ENCODE measurements around the gene ADGRL3. TPM values are rescaled to one million over a fixed set of nuclear protein-coding genes. Genes with fewer than 3 reads are reported as not detected.

ADGRL3 gene
- total and polyA plus RNA-seq, 12 donors = 2.4 to 182 (median 22.1) TPM

- H3K36me3 ChIP-seq (replicated peaks in 1 of 2) = no peaks in the 10 kb centered on the region
- H3K4me3 ChIP-seq = no peak overlapping the region
- no peak overlapping the region for H3K27ac ChIP-seq
- no peaks in the 10 kb centered on the region for H3K27me3 ChIP-seq
- no peak for TF ChIP-seq POLR2A (IDR thresholded peaks at IDR 0.05)
- no peak for TF ChIP-seq CTCF (IDR thresholded peaks at IDR 0.05)
- intact Hi-C loops (cut with DNase I) = no loop called here
- no peaks in the 10 kb centered on the region for H3K4me1 ChIP-seq (replicated peaks in 1 of 2)
- no peaks in the 10 kb centered on the region for H3K9me3 ChIP-seq (replicated peaks in 1 of 3)
- WGBS, 4 donors = 93 to 97% (median 94%) methylated on average over 3 to 8 of the region's 8 CpGs
- DNase-seq = no peak
These were observed 463.2 kb downstream of the ADGRL3 start for GRCh38 chr4:61663310-61663709.

GRCh38 chr4:61665649-61666048 is 465.5 kb downstream of the ADGRL3 start:
- Histone ChIP-seq H3K27ac (no peak overlapping the region), H3K36me3 (replicated peaks in 1 of 2) (no peaks in the 10 kb centered on the region), H3K4me1 (replicated peaks in 1 of 2) (no peaks in the 10 kb centered on the region), H3K9me3 (replicated peaks in 1 of 3) (no peaks in the 10 kb centered on the region), H3K4me3 (no peak overlapping the region), H3K27me3 (no peaks in the 10 kb centered on the region)
- intact Hi-C loops (cut with DNase I) = no loop called here
- TF ChIP-seq POLR2A (IDR thresholded peaks at IDR 0.05) = no peak
- TF ChIP-seq CTCF (IDR thresholded peaks at IDR 0.05) = no peak
- no peak for DNase-seq

GRCh38 chr4:61666244-61666643 is 466.1 kb downstream of the ADGRL3 start:
- H3K27me3 ChIP-seq = no peaks in the 10 kb centered on the region
- H3K36me3 ChIP-seq (replicated peaks in 1 of 2) = no peaks in the 10 kb centered on the region
- WGBS, 4 donors = 79 to 95% (median 94%) methylated on average over 1 of the region's 1 CpG
- intact Hi-C loops (cut with DNase I) = no loop called here
- TF ChIP-seq CTCF (IDR thresholded peaks at IDR 0.05) = no peak
- TF ChIP-seq POLR2A (IDR thresholded peaks at IDR 0.05) = no peak
- H3K4me3 ChIP-seq = no peak overlapping the region
- H3K27ac ChIP-seq = no peak overlapping the region
- peaks cover 0 to 3% (median 0%) of the 10 kb centered on the region in 3 donors for H3K9me3 ChIP-seq (replicated peaks in 1 of 3)
- DNase-seq = no peak
- no peaks in the 10 kb centered on the region for H3K4me1 ChIP-seq (replicated peaks in 1 of 2)

DNA sequence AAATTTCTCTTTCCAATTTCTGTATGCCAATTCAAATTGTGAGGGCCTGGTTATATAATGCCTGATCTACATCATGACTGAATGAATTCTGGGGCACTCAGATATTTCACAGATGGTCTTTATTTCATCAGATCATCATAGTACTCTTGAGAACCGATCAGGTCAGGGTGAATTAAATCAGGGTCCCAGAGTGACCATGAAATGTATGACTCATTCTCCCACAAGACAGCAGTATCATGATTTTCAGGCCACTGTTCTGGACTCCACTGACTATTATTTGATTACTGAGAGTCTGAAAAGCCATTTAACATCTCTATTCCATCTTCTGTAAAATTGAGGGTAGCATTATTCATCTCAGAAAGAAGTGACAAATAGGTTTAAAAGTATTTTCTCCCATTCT is 471.5 kb downstream of the ADGRL3 start:
- Histone ChIP-seq H3K4me3 (no peak overlapping the region), H3K27me3 (no peaks in the 10 kb centered on the region), H3K4me1 (replicated peaks in 1 of 2) (no peaks in the 10 kb centered on the region), H3K36me3 (replicated peaks in 1 of 2) (no peaks in the 10 kb centered on the region), H3K27ac (no peak overlapping the region), H3K9me3 (replicated peaks in 1 of 3) (peaks cover 0 to 7% (median 0%) of the 10 kb centered on the region in 3 donors)
- intact Hi-C loops (cut with DNase I) = no loop called here
- DNase-seq = no peak
- no peak for TF ChIP-seq POLR2A (IDR thresholded peaks at IDR 0.05)
- TF ChIP-seq CTCF (IDR thresholded peaks at IDR 0.05) = no peak
- 17 to 40% (median 34%) methylated on average over 1 of the region's 1 CpG for WGBS, 4 donors

All from adrenal gland (tissue), 12 donors.